Measurements from ENCODE around the gene ABHD12. TPM values are rescaled to one million over a fixed set of nuclear protein-coding genes. Genes with fewer than 3 reads are reported as not detected.

ABHD12 gene
- total RNA-seq, 4 donors from 2014 or later: 10.0 to 47.6 (median 36.3) TPM

- H3K36me3 ChIP-seq: no peaks in the 10 kb centered on the region
- H3K4me1 ChIP-seq: no peaks in the 10 kb centered on the region
- TF ChIP-seq CTCF (IDR thresholded peaks at IDR 0.05) (no peak), POLR2A (IDR thresholded peaks at IDR 0.05) (no peak)
- intact Hi-C loops (cut with DNase I; ENCODE audit: low total_unique reads): no loop called here
- no peak overlapping the region for H3K4me3 ChIP-seq
- H3K9me3 ChIP-seq: no peaks in the 10 kb centered on the region
- no peaks in the 10 kb centered on the region for H3K27me3 ChIP-seq
- peak in 1 of 2 donors; percentile 9 for DNase-seq
- H3K27ac ChIP-seq: no peak overlapping the region
Observed at GRCh38 chr20:25282796-25283195, 107.8 kb downstream of the ABHD12 start.

- Histone ChIP-seq H3K9me3 (no peaks in the 10 kb centered on the region), H3K4me3 (no peak overlapping the region), H3K27ac (no peak overlapping the region), H3K27me3 (no peaks in the 10 kb centered on the region), H3K4me1 (no peaks in the 10 kb centered on the region), H3K36me3 (no peaks in the 10 kb centered on the region)
- intact Hi-C loops (cut with DNase I; ENCODE audit: low total_unique reads): no loop called here
- DNase-seq: peak; percentile 7 to 10
- TF ChIP-seq POLR2A (IDR thresholded peaks at IDR 0.05) (no peak), CTCF (IDR thresholded peaks at IDR 0.05) (no peak)
Observed at GRCh38 chr20:25282034-25282781, 108.4 kb downstream of the ABHD12 start.

GRCh38 chr20:25281541-25281991, 109.1 kb downstream of the ABHD12 start:
- no peaks in the 10 kb centered on the region for H3K9me3 ChIP-seq
- DNase-seq: peak; percentile 10
- H3K36me3 ChIP-seq: no peaks in the 10 kb centered on the region
- intact Hi-C loops (cut with DNase I; ENCODE audit: low total_unique reads): no loop called here
- H3K4me3 ChIP-seq: no peak overlapping the region
- no peaks in the 10 kb centered on the region for H3K4me1 ChIP-seq
- H3K27me3 ChIP-seq: no peaks in the 10 kb centered on the region
- no peak for TF ChIP-seq CTCF (IDR thresholded peaks at IDR 0.05)
- no peak for TF ChIP-seq POLR2A (IDR thresholded peaks at IDR 0.05)
- no peak overlapping the region for H3K27ac ChIP-seq

GRCh38 chr20:25280574-25281535, 109.8 kb downstream of the ABHD12 start:
- no peaks in the 10 kb centered on the region for H3K27me3 ChIP-seq
- DNase-seq: peak; percentile 9 to 11
- intact Hi-C loops (cut with DNase I; ENCODE audit: low total_unique reads): no loop called here
- no peaks in the 10 kb centered on the region for H3K9me3 ChIP-seq
- H3K4me1 ChIP-seq: no peaks in the 10 kb centered on the region
- H3K36me3 ChIP-seq: no peaks in the 10 kb centered on the region
- TF ChIP-seq CTCF (IDR thresholded peaks at IDR 0.05) (no peak), POLR2A (IDR thresholded peaks at IDR 0.05) (no peak)
- H3K4me3 ChIP-seq: no peak overlapping the region
- H3K27ac ChIP-seq: no peak overlapping the region

Measured in uterus (tissue), 4 donors.